SU-DHL-6 (cell line): ENCODE results near the gene HAPLN3.
A peak's percentile ranks its signal among the peaks of the same experiment; 100 is the strongest.

Experiments
- H2AFZ ChIP-seq: fragments of 200-600 bp; sonication (generic); 2 replicates; pipeline ENCODE4 v1.6.1; 2014; ENCODE audit warnings: low read depth, mild to moderate bottlenecking, moderate library complexity, mixed read lengths, antibody characterized with exemption, low read length; ENCODE audit not compliant: severe bottlenecking
- H3F3A ChIP-seq: fragments of 200-600 bp; shearing (Covaris generic); 2 replicates; pipeline ENCODE4 v1.6.0; 2016; ENCODE audit warnings: antibody characterized with exemption, mild to moderate bottlenecking; ENCODE audit not compliant: insufficient read depth
- H3K27ac ChIP-seq: fragments of 200-600 bp; sonication (generic); 2 replicates; pipeline ENCODE4 v1.5.1; 2016; ENCODE audit warnings: low read depth, mild to moderate bottlenecking, low read length, moderate library complexity, mixed read lengths
- H3K27me3 ChIP-seq: fragments of 200-600 bp; sonication (generic), shearing (Covaris generic); 2 replicates; pipeline ENCODE4 v1.6.0; 2014; ENCODE audit warnings: mild to moderate bottlenecking, low read length
- H3K36me3 ChIP-seq: fragments of 200-600 bp; sonication (generic); 2 replicates; pipeline ENCODE4 v1.6.1; 2014; ENCODE audit warnings: mild to moderate bottlenecking, low read length, mixed read lengths
- H3K4me2 ChIP-seq: fragments of 300-600, 200-600 bp; shearing (Covaris generic), sonication (generic); 2 replicates; pipeline ENCODE4 v1.6.0; 2014; ENCODE audit warnings: low read length, low read depth, mild to moderate bottlenecking; ENCODE audit not compliant: poor library complexity, severe bottlenecking
- H3K4me3 ChIP-seq: fragments of 200-600 bp; sonication (generic); 2 replicates; pipeline ENCODE4 v1.5.1; 2014; ENCODE audit warnings: antibody characterized with exemption, low read length, mild to moderate bottlenecking, mixed read lengths; ENCODE audit not compliant: insufficient read depth, poor library complexity, severe bottlenecking
- H3K79me2 ChIP-seq: fragments of 200-600 bp; sonication (generic); 2 replicates; pipeline ENCODE4 v1.6.1; 2014; ENCODE audit warnings: mild to moderate bottlenecking, low read length, moderate library complexity; ENCODE audit not compliant: insufficient read depth
- H3K9ac ChIP-seq: fragments of 200-600 bp; sonication (generic); 2 replicates; pipeline ENCODE4 v1.7.0; 2014; ENCODE audit warnings: mild to moderate bottlenecking, low read length
- H3K9me2 ChIP-seq: fragments of 200-600 bp; sonication (generic); replicated peaks from 2 replicates; pipeline ENCODE4 v1.6.1; 2014; ENCODE audit warnings: low read length; ENCODE audit not compliant: insufficient read depth
- H3K9me3 ChIP-seq: fragments of 200-600 bp; sonication (generic); 2 replicates; pipeline ENCODE4 v1.6.1; 2014; ENCODE audit warnings: low read length, mixed read lengths; ENCODE audit not compliant: insufficient read depth
- H4K20me1 ChIP-seq: fragments of 200-600 bp; sonication (generic); 2 replicates; pipeline ENCODE4 v1.6.1; 2014; ENCODE audit warnings: low read depth, mild to moderate bottlenecking, antibody characterized with exemption, low read length, moderate library complexity, mixed read lengths
- CTCF ChIP-seq: fragments of 200-600 bp; sonication (generic); IDR thresholded peaks from one replicate; pipeline ENCODE4 v1.5.1; 2017; ENCODE audit warnings: antibody characterized with exemption, mild to moderate bottlenecking, low read length, moderate library complexity; ENCODE audit not compliant: insufficient read depth, poor library complexity, severe bottlenecking
- EZH2phosphoT487 ChIP-seq: fragments of 200-600 bp; sonication (generic), shearing (Covaris generic); conservative IDR thresholded peaks from 2 replicates; pipeline ENCODE4 v1.6.1; 2018; ENCODE audit warnings: mild to moderate bottlenecking, antibody characterized with exemption, low read length, moderate library complexity, mixed read lengths

Gene HAPLN3

DNA sequence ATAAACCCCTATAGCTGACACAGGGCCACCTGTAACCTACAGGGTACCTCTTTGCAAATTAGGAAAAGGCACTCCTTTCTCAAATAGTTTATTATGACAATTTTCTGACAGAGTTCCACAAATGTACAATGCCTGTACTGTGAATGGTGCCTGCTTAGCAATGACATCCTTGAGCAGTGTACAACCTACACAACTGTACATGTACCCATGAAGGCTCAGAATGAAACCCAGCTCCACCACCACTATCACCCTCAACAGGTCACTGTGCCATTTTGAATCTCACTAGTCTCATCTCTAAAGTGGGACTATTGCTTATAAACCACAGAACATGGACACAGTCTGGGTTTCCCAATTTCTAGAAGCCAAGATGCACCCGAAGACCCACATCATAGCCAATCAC is 10.8 kb upstream of the HAPLN3 start:
- Histone ChIP-seq H3K9ac (no peak overlapping the region), H3K79me2 (no peaks in the 10 kb centered on the region), H3K27me3 (no peaks in the 10 kb centered on the region), H3K36me3 (no peaks in the 10 kb centered on the region), H3K4me3 (no peak overlapping the region), H2AFZ (no peak overlapping the region), H3K9me3 (no peaks in the 10 kb centered on the region), H3K9me2 (no peaks in the 10 kb centered on the region), H3K27ac (no peak overlapping the region), H4K20me1 (no peaks in the 10 kb centered on the region), H3K4me2 (no peak overlapping the region), H3F3A (no peaks in the 10 kb centered on the region)
- no peak for TF ChIP-seq CTCF
- TF ChIP-seq EZH2phosphoT487 = no peak

DNA sequence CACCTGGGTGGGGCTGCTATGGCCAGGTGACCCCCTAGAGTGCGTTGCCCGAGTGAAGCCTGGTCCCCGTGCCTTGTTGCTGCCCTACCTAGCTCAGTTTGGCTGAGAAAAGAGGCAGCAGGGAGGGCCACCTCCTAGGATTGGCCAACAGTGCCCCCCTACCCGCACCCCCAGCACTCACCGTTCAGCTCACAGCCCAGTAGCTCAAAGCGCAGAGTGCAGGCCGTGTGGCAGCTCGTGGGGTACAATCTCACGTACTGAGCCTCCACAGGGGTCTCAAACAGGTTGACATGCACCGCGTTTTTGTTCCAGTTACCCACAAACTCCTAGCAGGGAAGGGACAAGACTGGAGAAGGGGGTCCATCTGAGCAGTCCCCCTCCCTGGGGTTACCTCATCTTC is 10.2 kb upstream of the HAPLN3 start:
- Histone ChIP-seq H3K9me3 (no peaks in the 10 kb centered on the region), H3F3A (no peaks in the 10 kb centered on the region), H3K27me3 (no peaks in the 10 kb centered on the region), H3K79me2 (no peaks in the 10 kb centered on the region), H3K4me2 (no peak overlapping the region), H3K36me3 (no peaks in the 10 kb centered on the region), H3K9ac (no peak overlapping the region), H3K27ac (no peak overlapping the region), H2AFZ (no peak overlapping the region), H3K9me2 (no peaks in the 10 kb centered on the region), H4K20me1 (no peaks in the 10 kb centered on the region), H3K4me3 (no peak overlapping the region)
- TF ChIP-seq CTCF = no peak
- no peak for TF ChIP-seq EZH2phosphoT487

GRCh38 chr15:88904624-88905327 is 9.4 kb upstream of the HAPLN3 start:
- no peaks in the 10 kb centered on the region for H3K9me3 ChIP-seq
- H3K79me2 ChIP-seq = no peaks in the 10 kb centered on the region
- H3K36me3 ChIP-seq = no peaks in the 10 kb centered on the region
- H3K4me3 ChIP-seq = no peak overlapping the region
- no peak for TF ChIP-seq EZH2phosphoT487
- peak; percentile 94 for TF ChIP-seq CTCF
- H3K27ac ChIP-seq = no peak overlapping the region
- H2AFZ ChIP-seq = no peak overlapping the region
- H3K27me3 ChIP-seq = no peaks in the 10 kb centered on the region
- H3K4me2 ChIP-seq = no peak overlapping the region
- no peaks in the 10 kb centered on the region for H3K9me2 ChIP-seq
- no peaks in the 10 kb centered on the region for H4K20me1 ChIP-seq
- no peaks in the 10 kb centered on the region for H3F3A ChIP-seq
- no peak overlapping the region for H3K9ac ChIP-seq
